ENCODE results near the gene PDE4D.

PDE4D gene

DNA sequence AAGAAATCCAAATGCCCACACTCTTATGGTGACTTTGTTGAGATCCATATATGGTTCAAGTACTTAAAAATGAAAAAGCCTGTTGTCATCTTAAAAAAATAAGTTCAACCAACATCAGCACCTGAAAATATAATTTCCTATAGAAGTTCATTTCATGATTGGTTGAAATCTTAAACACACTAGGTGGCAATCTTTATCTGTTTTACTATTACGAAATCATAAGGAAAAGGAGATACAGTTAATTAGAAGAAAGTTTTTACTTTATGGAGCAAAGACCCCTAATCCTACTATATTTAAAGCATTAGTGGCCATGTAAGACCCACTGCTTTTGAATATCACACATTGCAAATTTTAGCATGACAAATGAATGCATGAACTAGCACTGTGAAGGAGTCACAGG, 694.7 kb downstream of the PDE4D start:
- no peak overlapping the region for H3K27ac ChIP-seq
- TF ChIP-seq, protein P1, sequence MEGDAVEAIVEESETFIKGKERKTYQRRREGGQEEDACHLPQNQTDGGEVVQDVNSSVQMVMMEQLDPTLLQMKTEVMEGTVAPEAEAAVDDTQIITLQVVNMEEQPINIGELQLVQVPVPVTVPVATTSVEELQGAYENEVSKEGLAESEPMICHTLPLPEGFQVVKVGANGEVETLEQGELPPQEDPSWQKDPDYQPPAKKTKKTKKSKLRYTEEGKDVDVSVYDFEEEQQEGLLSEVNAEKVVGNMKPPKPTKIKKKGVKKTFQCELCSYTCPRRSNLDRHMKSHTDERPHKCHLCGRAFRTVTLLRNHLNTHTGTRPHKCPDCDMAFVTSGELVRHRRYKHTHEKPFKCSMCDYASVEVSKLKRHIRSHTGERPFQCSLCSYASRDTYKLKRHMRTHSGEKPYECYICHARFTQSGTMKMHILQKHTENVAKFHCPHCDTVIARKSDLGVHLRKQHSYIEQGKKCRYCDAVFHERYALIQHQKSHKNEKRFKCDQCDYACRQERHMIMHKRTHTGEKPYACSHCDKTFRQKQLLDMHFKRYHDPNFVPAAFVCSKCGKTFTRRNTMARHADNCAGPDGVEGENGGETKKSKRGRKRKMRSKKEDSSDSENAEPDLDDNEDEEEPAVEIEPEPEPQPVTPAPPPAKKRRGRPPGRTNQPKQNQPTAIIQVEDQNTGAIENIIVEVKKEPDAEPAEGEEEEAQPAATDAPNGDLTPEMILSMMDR (IDR thresholded peaks at IDR 0.05): no peak
- DNase-seq (ENCODE audit: low spot score): no peak

DNA sequence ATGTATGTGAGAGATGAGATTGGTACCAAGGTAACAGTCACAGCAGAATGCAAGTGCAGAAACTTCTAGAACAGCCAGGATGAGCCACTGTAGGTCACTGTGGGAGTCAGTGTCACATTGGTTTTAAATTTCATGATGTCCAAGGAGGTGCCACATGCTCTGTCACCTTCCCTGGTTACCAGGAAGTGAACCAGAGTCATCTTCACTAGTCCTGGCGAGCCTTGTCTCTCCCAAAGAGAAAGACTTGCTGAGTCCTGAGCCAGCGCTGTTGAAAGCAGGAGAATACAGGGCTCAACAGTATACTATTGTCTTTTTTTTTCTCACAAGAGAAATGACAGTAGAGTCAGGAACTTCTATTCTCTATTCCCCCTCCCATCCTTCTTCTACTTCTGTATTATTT, 695.2 kb downstream of the PDE4D start:
- DNase-seq (ENCODE audit: low spot score): no peak
- Histone ChIP-seq H3K27ac (no peak overlapping the region), H3K4me3 (no peak overlapping the region)
- TF ChIP-seq, protein P1 (IDR thresholded peaks at IDR 0.05): no peak

More for the DNA sequence above, 694.7 kb downstream of the PDE4D start:
- H3K4me3 ChIP-seq: no peak overlapping the region

DNA sequence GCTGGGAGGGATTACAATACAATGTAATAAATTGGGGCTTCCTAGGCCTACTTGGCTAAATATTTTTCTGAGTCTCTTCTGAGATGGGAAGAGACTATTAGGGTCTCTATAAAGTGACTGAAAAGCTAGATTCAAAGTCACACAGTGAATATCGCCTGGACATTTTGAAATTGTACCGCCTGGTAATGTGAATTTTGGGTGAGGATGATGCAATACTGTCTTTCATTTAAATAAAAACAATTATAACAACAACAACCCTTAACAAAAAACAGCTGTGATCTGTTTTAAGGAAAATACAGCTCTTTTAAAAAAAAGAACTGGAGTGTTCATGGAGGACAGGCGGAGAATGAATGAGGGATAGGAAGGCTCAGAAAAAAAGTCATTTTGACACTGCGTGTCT, 695.6 kb downstream of the PDE4D start:
- Histone ChIP-seq H3K27ac (no peak overlapping the region), H3K4me3 (no peak overlapping the region)
- TF ChIP-seq, protein P1 (IDR thresholded peaks at IDR 0.05): no peak
- no peak for DNase-seq (ENCODE audit: low spot score)

DNA sequence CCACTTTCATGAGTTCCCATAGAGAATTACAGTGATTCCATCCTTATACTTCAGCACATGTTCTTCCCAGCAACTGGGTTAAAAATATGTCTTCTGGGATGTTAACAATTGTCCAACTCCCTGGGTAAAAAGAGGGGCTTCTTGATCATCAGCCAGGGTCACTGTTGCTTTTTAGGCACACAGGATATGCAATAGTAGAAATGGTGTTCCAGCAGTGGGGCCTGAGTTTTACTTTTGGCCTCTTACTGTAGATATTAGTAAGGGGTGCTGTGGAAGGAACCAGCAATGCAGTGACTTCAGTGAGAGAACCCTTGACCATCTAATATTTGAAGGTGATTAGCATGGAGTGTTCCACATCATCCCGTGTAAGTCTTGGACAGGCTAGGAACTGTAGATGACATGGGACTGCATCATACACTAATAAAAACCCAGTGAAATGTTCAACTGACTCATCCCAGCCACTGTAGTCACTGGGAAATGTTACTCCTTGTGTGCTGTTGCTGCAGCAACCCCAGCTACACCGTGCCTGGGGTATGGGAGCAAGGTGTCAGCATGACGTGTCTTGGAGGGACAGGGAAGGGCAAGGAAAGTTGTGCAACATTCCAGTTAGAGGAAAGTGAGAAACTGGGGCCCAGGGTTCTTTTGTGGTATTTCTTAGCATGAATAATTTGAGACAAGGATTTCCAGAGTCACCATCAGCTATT, 699.8 kb downstream of the PDE4D start:
- DNase-seq (ENCODE audit: low spot score): no peak
- H3K4me3 ChIP-seq: no peak overlapping the region
- TF ChIP-seq, protein P1 (IDR thresholded peaks at IDR 0.05): no peak
- no peak overlapping the region for H3K27ac ChIP-seq

DNA sequence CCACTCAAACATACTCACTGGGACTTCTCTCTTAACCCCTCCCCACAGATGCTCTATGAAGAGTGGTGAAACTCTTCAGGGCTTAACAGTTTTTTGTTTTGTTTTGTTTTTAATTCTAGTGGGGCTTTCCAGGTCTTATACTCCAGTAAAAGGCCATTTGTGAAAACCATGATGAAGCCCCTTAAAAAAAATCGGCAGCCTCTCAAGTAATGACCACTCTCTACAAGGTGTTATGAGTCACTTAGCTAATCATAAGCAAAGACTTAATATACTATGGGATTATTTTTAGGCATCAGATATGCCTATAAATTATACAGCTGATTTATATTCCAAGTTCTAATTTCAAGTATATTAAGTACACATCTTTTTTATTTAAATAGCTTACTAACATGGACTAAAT, 702.8 kb downstream of the PDE4D start:
- no peak overlapping the region for H3K27ac ChIP-seq
- TF ChIP-seq, protein P1 (IDR thresholded peaks at IDR 0.05): no peak
- H3K4me3 ChIP-seq: no peak overlapping the region
- no peak for DNase-seq (ENCODE audit: low spot score)

DNA sequence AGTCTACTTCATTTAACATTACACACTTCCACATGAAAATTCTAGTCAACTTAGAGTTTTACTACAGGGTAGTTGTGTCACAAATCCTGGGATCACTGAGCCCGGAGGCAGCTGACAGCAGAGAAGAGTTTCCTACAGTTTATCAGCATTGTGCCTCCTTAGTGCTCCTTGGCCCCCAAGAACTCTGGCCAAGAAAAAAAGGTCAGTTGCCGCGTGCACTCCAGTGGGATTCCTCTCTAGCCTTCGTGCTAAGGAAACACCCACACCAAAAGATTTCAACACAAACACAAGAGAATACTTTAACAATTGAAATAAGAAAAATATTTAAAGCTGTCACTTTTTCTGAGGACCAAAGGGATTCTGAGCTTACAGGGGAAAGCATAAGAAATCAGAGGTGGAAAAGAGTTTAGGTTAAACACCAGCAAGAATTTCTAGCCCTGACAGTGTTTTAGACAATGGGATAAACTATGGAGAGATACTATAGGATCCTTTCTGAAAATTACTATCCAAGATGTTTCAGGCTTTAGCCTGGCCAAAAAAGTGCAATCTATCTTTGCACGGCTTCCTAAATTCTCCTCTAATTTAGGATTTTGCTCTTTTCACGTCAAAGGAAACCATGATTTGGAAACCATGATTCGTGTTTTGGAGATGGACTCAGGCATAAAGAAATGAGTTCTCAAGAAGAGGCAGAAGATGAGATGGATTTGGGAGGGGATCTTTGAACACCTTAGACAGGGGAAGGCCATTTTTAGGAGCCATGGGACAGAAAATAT, 703.9 kb downstream of the PDE4D start:
- H3K4me3 ChIP-seq: no peak overlapping the region
- TF ChIP-seq, protein P1 (IDR thresholded peaks at IDR 0.05): no peak
- no peak overlapping the region for H3K27ac ChIP-seq
- no peak for DNase-seq (ENCODE audit: low spot score)
